ENCODE data around the gene LRFN4.

Gene LRFN4

DNA sequence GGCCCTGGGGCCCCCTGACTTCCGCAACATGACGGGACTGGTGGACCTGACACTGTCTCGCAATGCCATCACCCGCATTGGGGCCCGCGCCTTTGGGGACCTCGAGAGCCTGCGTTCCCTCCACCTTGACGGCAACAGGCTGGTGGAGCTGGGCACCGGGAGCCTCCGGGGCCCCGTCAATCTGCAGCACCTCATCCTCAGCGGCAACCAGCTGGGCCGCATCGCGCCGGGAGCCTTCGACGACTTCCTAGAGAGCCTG, 992 bp downstream of the LRFN4 start:
- H3K4me3 ChIP-seq (ENCODE audit: low read depth, low read length), result peak overlapping the region; percentile 75
- ChIA-PET POLR2A (no interaction called here), CTCF (no interaction called here)
- TF ChIP-seq, protein P1, sequence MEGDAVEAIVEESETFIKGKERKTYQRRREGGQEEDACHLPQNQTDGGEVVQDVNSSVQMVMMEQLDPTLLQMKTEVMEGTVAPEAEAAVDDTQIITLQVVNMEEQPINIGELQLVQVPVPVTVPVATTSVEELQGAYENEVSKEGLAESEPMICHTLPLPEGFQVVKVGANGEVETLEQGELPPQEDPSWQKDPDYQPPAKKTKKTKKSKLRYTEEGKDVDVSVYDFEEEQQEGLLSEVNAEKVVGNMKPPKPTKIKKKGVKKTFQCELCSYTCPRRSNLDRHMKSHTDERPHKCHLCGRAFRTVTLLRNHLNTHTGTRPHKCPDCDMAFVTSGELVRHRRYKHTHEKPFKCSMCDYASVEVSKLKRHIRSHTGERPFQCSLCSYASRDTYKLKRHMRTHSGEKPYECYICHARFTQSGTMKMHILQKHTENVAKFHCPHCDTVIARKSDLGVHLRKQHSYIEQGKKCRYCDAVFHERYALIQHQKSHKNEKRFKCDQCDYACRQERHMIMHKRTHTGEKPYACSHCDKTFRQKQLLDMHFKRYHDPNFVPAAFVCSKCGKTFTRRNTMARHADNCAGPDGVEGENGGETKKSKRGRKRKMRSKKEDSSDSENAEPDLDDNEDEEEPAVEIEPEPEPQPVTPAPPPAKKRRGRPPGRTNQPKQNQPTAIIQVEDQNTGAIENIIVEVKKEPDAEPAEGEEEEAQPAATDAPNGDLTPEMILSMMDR (IDR thresholded peaks at IDR 0.05; ENCODE audit: insufficient read depth, low read length, missing control alignments), result no peak
- no peak for DNase-seq (ENCODE audit: low read depth, low spot score)

DNA sequence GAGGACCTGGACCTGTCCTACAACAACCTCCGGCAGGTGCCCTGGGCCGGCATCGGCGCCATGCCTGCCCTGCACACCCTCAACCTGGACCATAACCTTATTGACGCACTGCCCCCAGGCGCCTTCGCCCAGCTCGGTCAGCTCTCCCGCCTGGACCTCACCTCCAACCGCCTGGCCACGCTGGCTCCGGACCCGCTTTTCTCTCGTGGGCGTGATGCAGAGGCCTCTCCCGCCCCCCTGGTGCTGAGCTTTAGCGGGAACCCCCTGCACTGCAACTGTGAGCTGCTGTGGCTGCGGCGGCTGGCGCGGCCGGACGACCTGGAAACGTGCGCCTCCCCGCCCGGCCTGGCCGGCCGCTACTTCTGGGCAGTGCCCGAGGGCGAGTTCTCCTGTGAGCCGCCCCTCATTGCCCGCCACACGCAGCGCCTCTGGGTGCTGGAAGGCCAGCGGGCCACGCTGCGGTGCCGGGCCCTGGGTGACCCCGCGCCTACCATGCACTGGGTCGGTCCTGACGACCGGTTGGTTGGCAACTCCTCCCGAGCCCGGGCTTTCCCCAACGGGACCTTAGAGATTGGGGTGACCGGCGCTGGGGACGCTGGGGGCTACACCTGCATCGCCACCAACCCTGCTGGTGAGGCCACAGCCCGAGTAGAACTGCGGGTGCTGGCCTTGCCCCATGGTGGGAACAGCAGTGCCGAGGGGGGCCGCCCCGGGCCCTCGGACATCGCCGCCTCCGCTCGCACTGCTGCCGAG, 1.5 kb downstream of the LRFN4 start:
- POLR2A ChIA-PET, result no interaction called here
- CTCF ChIA-PET, result no interaction called here
- no peak overlapping the region; the same call in 1 of the 2 replicates for H3K4me3 ChIP-seq (ENCODE audit: low read depth, low read length)

DNA sequence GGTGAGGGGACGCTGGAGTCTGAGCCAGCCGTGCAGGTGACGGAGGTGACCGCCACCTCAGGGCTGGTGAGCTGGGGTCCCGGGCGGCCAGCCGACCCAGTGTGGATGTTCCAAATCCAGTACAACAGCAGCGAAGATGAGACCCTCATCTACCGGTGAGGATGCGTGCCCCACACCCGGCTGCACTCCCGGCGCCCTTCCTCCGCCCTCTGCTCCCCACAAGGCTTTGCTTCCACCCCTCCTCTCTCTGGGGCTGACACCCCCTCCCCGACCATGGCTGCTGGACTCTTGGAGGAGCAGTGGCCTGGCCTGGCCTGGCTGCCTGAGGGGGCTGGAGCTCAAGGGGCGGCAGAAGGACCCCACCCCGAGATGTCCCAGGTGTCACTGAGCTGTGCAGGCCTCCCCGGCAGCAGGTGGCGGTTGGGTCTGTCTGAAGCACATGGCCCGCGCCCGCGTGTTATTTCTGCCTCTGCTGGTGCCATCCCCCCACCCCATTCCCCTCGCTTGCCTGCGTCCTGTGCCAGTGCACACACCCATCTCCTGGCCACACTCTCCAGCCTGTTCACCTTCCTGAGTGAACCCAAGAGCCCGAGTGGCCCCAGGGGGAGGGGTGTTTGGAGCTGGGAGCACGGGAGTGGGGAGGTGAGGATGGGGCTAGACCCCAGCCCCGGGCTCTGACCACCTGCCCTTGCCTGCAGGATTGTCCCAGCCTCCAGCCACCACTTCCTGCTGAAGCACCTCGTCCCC, 2.2 kb downstream of the LRFN4 start:
- DNase-seq (ENCODE audit: low read depth, low spot score), result no peak
- ChIA-PET POLR2A (interaction anchor here (0.5 kb wide), 1 partner anchor 123 kb away, joined by 3 read pairs; no protein-coding TSS in a partner anchor), CTCF (no interaction called here)
- TF ChIP-seq, protein P1 (IDR thresholded peaks at IDR 0.05; ENCODE audit: insufficient read depth, low read length, missing control alignments), result no peak
- no peak overlapping the region for H3K4me3 ChIP-seq (ENCODE audit: low read depth, low read length)

More for the DNA sequence above, 1.5 kb downstream of the LRFN4 start:
- TF ChIP-seq, protein P1 (IDR thresholded peaks at IDR 0.05; ENCODE audit: insufficient read depth, low read length, missing control alignments), result no peak
- DNase-seq (ENCODE audit: low read depth, low spot score), result no peak

DNA sequence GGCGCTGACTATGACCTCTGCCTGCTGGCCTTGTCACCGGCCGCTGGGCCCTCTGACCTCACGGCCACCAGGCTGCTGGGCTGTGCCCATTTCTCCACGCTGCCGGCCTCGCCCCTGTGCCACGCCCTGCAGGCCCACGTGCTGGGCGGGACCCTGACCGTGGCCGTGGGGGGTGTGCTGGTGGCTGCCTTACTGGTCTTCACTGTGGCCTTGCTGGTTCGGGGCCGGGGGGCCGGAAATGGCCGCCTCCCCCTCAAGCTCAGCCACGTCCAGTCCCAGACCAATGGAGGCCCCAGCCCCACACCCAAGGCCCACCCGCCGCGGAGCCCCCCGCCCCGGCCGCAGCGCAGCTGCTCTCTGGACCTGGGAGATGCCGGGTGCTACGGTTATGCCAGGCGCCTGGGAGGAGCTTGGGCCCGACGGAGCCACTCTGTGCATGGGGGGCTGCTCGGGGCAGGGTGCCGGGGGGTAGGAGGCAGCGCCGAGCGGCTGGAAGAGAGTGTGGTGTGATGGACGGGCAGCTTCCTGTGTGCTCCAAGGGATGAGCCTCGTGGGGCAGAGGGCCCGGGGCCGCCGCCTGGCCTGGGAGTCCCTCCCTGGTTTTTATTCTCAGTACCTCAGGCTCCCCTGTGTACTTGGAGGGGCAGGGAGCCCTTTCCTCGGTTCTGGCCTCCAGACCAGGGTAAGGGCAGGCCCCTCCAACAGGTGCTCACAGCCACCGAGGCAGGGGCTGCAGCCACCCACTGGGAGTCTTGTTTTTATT, 3.0 kb downstream of the LRFN4 start:
- DNase-seq (ENCODE audit: low read depth, low spot score), result no peak
- POLR2A ChIA-PET, result interaction anchor here (0.5 kb wide), 1 partner anchor 123 kb away, joined by 3 read pairs; no protein-coding TSS in a partner anchor
- TF ChIP-seq, protein P1 (IDR thresholded peaks at IDR 0.05; ENCODE audit: insufficient read depth, low read length, missing control alignments), result no peak
- no peak overlapping the region for H3K4me3 ChIP-seq (ENCODE audit: low read depth, low read length)
- CTCF ChIA-PET, result no interaction called here

DNA sequence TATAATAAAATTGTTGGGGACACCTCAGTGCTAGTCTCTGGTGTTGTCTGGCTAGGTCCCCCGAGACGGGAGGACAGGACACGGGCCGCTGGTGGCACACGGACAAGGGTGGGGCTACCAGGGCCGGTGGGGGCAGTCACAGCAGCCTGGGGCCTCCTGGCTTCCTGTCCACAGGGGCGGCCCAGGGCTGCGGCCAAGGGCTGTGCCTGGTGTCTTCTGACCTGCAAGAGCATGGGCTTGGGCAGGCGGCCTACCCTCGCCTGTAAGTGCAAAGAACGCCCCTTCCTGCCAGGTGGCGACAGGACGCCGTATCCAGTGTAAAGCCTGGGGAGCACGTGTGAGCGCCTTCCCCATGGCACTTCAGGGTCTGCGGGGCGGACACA, 3.6 kb downstream of the LRFN4 start:
- CTCF ChIA-PET, result no interaction called here
- TF ChIP-seq, protein P1 (IDR thresholded peaks at IDR 0.05; ENCODE audit: insufficient read depth, low read length, missing control alignments), result no peak
- POLR2A ChIA-PET, result no interaction called here
- H3K4me3 ChIP-seq (ENCODE audit: low read depth, low read length), result no peak overlapping the region
- no peak for DNase-seq (ENCODE audit: low read depth, low spot score)

Measured in AG04449 (cell line).